KOPT-K1 (cell line): Measurements from ENCODE around the gene AMFR.

Experiments
- H3K27ac ChIP-seq: fragments of 200-600 bp; sonication (generic); 2 replicates; pipeline ENCODE4 v1.5.1; 2016; ENCODE audit warnings: antibody characterized with exemption, mild to moderate bottlenecking, low read depth, low read length; ENCODE audit not compliant: poor library complexity, severe bottlenecking
- H3K36me3 ChIP-seq: fragments of 200-600 bp; sonication (generic); 2 replicates; pipeline ENCODE4 v1.5.1; 2017; ENCODE audit warnings: antibody characterized with exemption, mild to moderate bottlenecking, low read length, moderate library complexity; ENCODE audit not compliant: insufficient read depth
- H3K9me3 ChIP-seq: fragments of 200-600 bp; sonication (generic); 2 replicates; pipeline ENCODE4 v1.5.1; 2017; ENCODE audit warnings: antibody characterized with exemption, low read length, mild to moderate bottlenecking; ENCODE audit not compliant: insufficient read depth, poor library complexity, severe bottlenecking

The AMFR gene

GRCh38 chr16:56425439-56425832 is at the start of gene AMFR:
TSS of gene AMFR (minus strand) at chr16:56425545. CDS start at chr16:56425327, 218 bp downstream.
- peak within 1 kb of the TSS; percentile 78 for H3K27ac ChIP-seq

GRCh38 chr16:56470666-56471065 is 45.3 kb upstream of the AMFR start:
- peaks cover 100% of the 10 kb centered on the region for H3K36me3 ChIP-seq
- no peak overlapping the region for H3K27ac ChIP-seq
- H3K9me3 ChIP-seq, result no peaks in the 10 kb centered on the region

More at GRCh38 chr16:56425439-56425832, at the start of gene AMFR:
- Histone ChIP-seq H3K36me3 (peaks cover 26% of the 10 kb centered on the region), H3K9me3 (no peaks in the 10 kb centered on the region)

GRCh38 chr16:56470232-56470631 is 44.9 kb upstream of the AMFR start:
- Histone ChIP-seq H3K27ac (no peak overlapping the region), H3K9me3 (no peaks in the 10 kb centered on the region), H3K36me3 (peaks cover 100% of the 10 kb centered on the region)

- no peaks in the 10 kb centered on the region for H3K9me3 ChIP-seq
- peaks cover 100% of the 10 kb centered on the region for H3K36me3 ChIP-seq
- H3K27ac ChIP-seq, result no peak overlapping the region
These were observed 44.4 kb upstream of the AMFR start for GRCh38 chr16:56469748-56470147.

GRCh38 chr16:56468800-56469199 is 43.5 kb upstream of the AMFR start:
- Histone ChIP-seq H3K9me3 (no peaks in the 10 kb centered on the region), H3K27ac (no peak overlapping the region), H3K36me3 (peaks cover 100% of the 10 kb centered on the region)

- Histone ChIP-seq H3K9me3 (no peaks in the 10 kb centered on the region), H3K36me3 (peaks cover 99% of the 10 kb centered on the region), H3K27ac (no peak overlapping the region)
These were observed 41.0 kb upstream of the AMFR start for GRCh38 chr16:56466344-56466743.

GRCh38 chr16:56463153-56463552 is 37.8 kb upstream of the AMFR start:
- H3K36me3 ChIP-seq, result peaks cover 99% of the 10 kb centered on the region
- H3K27ac ChIP-seq, result no peak overlapping the region

GRCh38 chr16:56462064-56462796 is 36.9 kb upstream of the AMFR start:
- H3K27ac ChIP-seq, result no peak overlapping the region
- no peaks in the 10 kb centered on the region for H3K9me3 ChIP-seq
- H3K36me3 ChIP-seq, result peaks cover 99% of the 10 kb centered on the region

More at GRCh38 chr16:56463153-56463552, 37.8 kb upstream of the AMFR start:
- H3K9me3 ChIP-seq, result no peaks in the 10 kb centered on the region

GRCh38 chr16:56460101-56460500 is 34.8 kb upstream of the AMFR start:
- Histone ChIP-seq H3K36me3 (peaks cover 99% of the 10 kb centered on the region), H3K27ac (no peak overlapping the region), H3K9me3 (no peaks in the 10 kb centered on the region)

- Histone ChIP-seq H3K9me3 (no peaks in the 10 kb centered on the region), H3K36me3 (peaks cover 99% of the 10 kb centered on the region), H3K27ac (no peak overlapping the region)
These were observed 32.7 kb upstream of the AMFR start for GRCh38 chr16:56457927-56458470.

GRCh38 chr16:56451753-56452689 is 26.7 kb upstream of the AMFR start:
- H3K36me3 ChIP-seq, result peaks cover 51% of the 10 kb centered on the region
- H3K27ac ChIP-seq, result peak overlapping the region; percentile 84
- H3K9me3 ChIP-seq, result no peaks in the 10 kb centered on the region

GRCh38 chr16:56450986-56451752 is 25.8 kb upstream of the AMFR start, which contains the start of the genes NUDT21 and OGFOD1:
TSS of gene NUDT21 (minus strand) at chr16:56451332. CDS start at chr16:56451202, 130 bp downstream.
TSS of gene OGFOD1 (plus strand) at chr16:56451554. CDS start at chr16:56451613, 59 bp downstream.
- peak within 1 kb of the TSS; percentile 84 for H3K27ac ChIP-seq
- peaks cover 51% of the 10 kb centered on the region for H3K36me3 ChIP-seq
- H3K9me3 ChIP-seq, result no peaks in the 10 kb centered on the region

GRCh38 chr16:56450275-56450985 is 25.1 kb upstream of the AMFR start:
- no peaks in the 10 kb centered on the region for H3K9me3 ChIP-seq
- H3K27ac ChIP-seq, result peak overlapping the region; percentile 84
- H3K36me3 ChIP-seq, result peaks cover 51% of the 10 kb centered on the region

- Histone ChIP-seq H3K9me3 (no peaks in the 10 kb centered on the region), H3K36me3 (peaks cover 50% of the 10 kb centered on the region), H3K27ac (no peak overlapping the region)
These were observed 22.7 kb upstream of the AMFR start for GRCh38 chr16:56448005-56448404.
